Neutrophil (primary cell): ENCODE data around the gene ZNF385D.

Source experiments
- H3K27ac ChIP-seq: fragments of 200-600 bp; sonication (generic); 2 replicates; pipeline ENCODE4 v1.5.1; 2016; ENCODE audit warnings: mild to moderate bottlenecking, moderate library complexity
- H3K27me3 ChIP-seq: fragments of 200-600 bp; sonication (generic); 2 replicates; pipeline ENCODE4 v1.6.0; 2016; ENCODE audit warnings: mild to moderate bottlenecking
- H3K36me3 ChIP-seq: fragments of 200-600 bp; sonication (generic); 2 replicates; pipeline ENCODE4 v1.5.1; 2017
- H3K4me1 ChIP-seq, 2 experiments: fragments of 200-600 bp in 1 of 2; sonication (generic) in 1 of 2; 1 replicate in 1 of 2; 2 replicates in 1 of 2; pipeline versions ENCODE4 v1.5.1 to v1.6.1; 2013 to 2016; ENCODE audit warnings: low read depth in 1 of 2, low read length in 1 of 2, mild to moderate bottlenecking in 1 of 2, moderate library complexity in 1 of 2; ENCODE audit not compliant: control insufficient read depth in 1 of 2, insufficient read depth in 1 of 2
- H3K4me3 ChIP-seq, 2 experiments: fragments of 200-600 bp in 1 of 2; sonication (generic) in 1 of 2; 1 replicate in 1 of 2; 2 replicates in 1 of 2; pipeline ENCODE4 v1.5.1; 2013 to 2016; ENCODE audit warnings: low read depth in 1 of 2, low read length in 1 of 2, mild to moderate bottlenecking in 1 of 2, moderate library complexity in 1 of 2
- H3K9me3 ChIP-seq: fragments of 200-600 bp; sonication (generic); 2 replicates; pipeline ENCODE4 v1.5.1; 2016
- TF ChIP-seq, protein P1 (sequence below): fragments of 200-600 bp; sonication (generic); IDR thresholded peaks from 2 replicates; pipeline ENCODE4 v1.5.1; 2016; ENCODE audit warnings: antibody characterized with exemption

Gene ZNF385D

GRCh38 chr3:21457084-21457483, 293.9 kb downstream of the ZNF385D start:
- Histone ChIP-seq H3K27ac (no peak overlapping the region), H3K4me1 (no peaks in the 10 kb centered on the region), H3K27me3 (no peaks in the 10 kb centered on the region), H3K36me3 (no peaks in the 10 kb centered on the region), H3K9me3 (no peaks in the 10 kb centered on the region), H3K4me3 (no peak overlapping the region)
- TF ChIP-seq, protein P1, sequence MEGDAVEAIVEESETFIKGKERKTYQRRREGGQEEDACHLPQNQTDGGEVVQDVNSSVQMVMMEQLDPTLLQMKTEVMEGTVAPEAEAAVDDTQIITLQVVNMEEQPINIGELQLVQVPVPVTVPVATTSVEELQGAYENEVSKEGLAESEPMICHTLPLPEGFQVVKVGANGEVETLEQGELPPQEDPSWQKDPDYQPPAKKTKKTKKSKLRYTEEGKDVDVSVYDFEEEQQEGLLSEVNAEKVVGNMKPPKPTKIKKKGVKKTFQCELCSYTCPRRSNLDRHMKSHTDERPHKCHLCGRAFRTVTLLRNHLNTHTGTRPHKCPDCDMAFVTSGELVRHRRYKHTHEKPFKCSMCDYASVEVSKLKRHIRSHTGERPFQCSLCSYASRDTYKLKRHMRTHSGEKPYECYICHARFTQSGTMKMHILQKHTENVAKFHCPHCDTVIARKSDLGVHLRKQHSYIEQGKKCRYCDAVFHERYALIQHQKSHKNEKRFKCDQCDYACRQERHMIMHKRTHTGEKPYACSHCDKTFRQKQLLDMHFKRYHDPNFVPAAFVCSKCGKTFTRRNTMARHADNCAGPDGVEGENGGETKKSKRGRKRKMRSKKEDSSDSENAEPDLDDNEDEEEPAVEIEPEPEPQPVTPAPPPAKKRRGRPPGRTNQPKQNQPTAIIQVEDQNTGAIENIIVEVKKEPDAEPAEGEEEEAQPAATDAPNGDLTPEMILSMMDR, result no peak

GRCh38 chr3:21449738-21450137, 301.3 kb downstream of the ZNF385D start:
- Histone ChIP-seq H3K27me3 (no peaks in the 10 kb centered on the region), H3K36me3 (no peaks in the 10 kb centered on the region), H3K27ac (no peak overlapping the region), H3K9me3 (no peaks in the 10 kb centered on the region), H3K4me3 (no peak overlapping the region), H3K4me1 (no peaks in the 10 kb centered on the region)
- TF ChIP-seq, protein P1, result no peak

GRCh38 chr3:21447476-21448151, 303.4 kb downstream of the ZNF385D start:
- no peak overlapping the region for H3K4me3 ChIP-seq
- H3K9me3 ChIP-seq, result no peaks in the 10 kb centered on the region
- TF ChIP-seq, protein P1, result no peak
- H3K27me3 ChIP-seq, result no peaks in the 10 kb centered on the region
- H3K36me3 ChIP-seq, result no peaks in the 10 kb centered on the region
- H3K4me1 ChIP-seq, result no peaks in the 10 kb centered on the region
- no peak overlapping the region for H3K27ac ChIP-seq

GRCh38 chr3:21446945-21447475, 304.0 kb downstream of the ZNF385D start:
- H3K27me3 ChIP-seq, result no peaks in the 10 kb centered on the region
- no peak overlapping the region for H3K4me3 ChIP-seq
- no peaks in the 10 kb centered on the region for H3K36me3 ChIP-seq
- H3K4me1 ChIP-seq, result no peaks in the 10 kb centered on the region
- no peaks in the 10 kb centered on the region for H3K9me3 ChIP-seq
- H3K27ac ChIP-seq, result no peak overlapping the region
- TF ChIP-seq, protein P1, result no peak

GRCh38 chr3:21446027-21446426, 305.0 kb downstream of the ZNF385D start:
- Histone ChIP-seq H3K36me3 (no peaks in the 10 kb centered on the region), H3K27me3 (no peaks in the 10 kb centered on the region), H3K4me3 (no peak overlapping the region), H3K27ac (no peak overlapping the region), H3K4me1 (no peaks in the 10 kb centered on the region), H3K9me3 (no peaks in the 10 kb centered on the region)
- TF ChIP-seq, protein P1, result no peak
